IMR-90 (cell line): ENCODE results near the gene HEATR5A. TPM values are rescaled to one million over a fixed set of nuclear protein-coding genes. Genes with fewer than 3 reads are reported as not detected.

Experiments
- ATAC-seq: fragments of 200-7000 bp; cut with Tn5 transposase; 2 replicates; pipeline ENCODE4 v1.9.1; 2020; ENCODE audit warnings: low read depth, mild to moderate bottlenecking, moderate library complexity
- BruUV-seq: library from RNA; stranded (reverse); fragments of 400-500 nt; replicated peaks from 2 replicates; lab custom pipeline; 2021; lab: Mats Ljungman, UMichigan
- CTCF ChIA-PET: fragments of 300-600 bp; formaldehyde crosslinking; extraction: SDS; loops from one replicate; lab custom pipeline; 2021; ENCODE audit warnings: antibody characterized with exemption; lab: Yijun Ruan, JAX
- POLR2A ChIA-PET: fragments of 300-600 bp; sonication (Branson Sonifier 250); formaldehyde crosslinking; loops from one replicate; lab custom pipeline; 2022; ENCODE audit warnings: antibody characterized with exemption; ENCODE audit not compliant: unreplicated experiment; lab: Charles Lee
- DNase-seq: peaks from one replicate; pipeline ENCODE4 v3.0.0; 2013
- H2AFZ ChIP-seq: replicated peaks from 2 replicates; pipeline ENCODE3; 2013; ENCODE audit warnings: low read length, mild to moderate bottlenecking; ENCODE audit not compliant: poor library complexity
- H2AK5ac ChIP-seq: 2 replicates; pipeline ENCODE4 v1.6.1; 2013; ENCODE audit warnings: low read depth, low read length, inconsistent platforms
- H2AK9ac ChIP-seq: replicated peaks from 2 replicates; pipeline ENCODE3; 2013; ENCODE audit warnings: mild to moderate bottlenecking, low read depth, low read length, moderate library complexity; ENCODE audit not compliant: poor library complexity
- H2BK120ac ChIP-seq: 2 replicates; pipeline ENCODE4 v1.6.1; 2013; ENCODE audit warnings: low read depth, low read length, inconsistent platforms
- H2BK15ac ChIP-seq: 3 replicates; pipeline ENCODE4 v1.6.1; 2013; ENCODE audit warnings: low read depth, low read length, inconsistent platforms
- H2BK20ac ChIP-seq: 2 replicates; pipeline ENCODE4 v1.6.1; 2013; ENCODE audit warnings: low read depth, mild to moderate bottlenecking, inconsistent platforms, low read length, moderate library complexity
- H2BK5ac ChIP-seq: 2 replicates; pipeline ENCODE4 v1.6.1; 2013; ENCODE audit warnings: mild to moderate bottlenecking, low read depth, low read length, inconsistent platforms; ENCODE audit not compliant: poor library complexity, severe bottlenecking
- H3K14ac ChIP-seq: replicated peaks from 2 replicates; pipeline ENCODE4 v1.6.1; 2013; ENCODE audit warnings: low read depth, low read length, inconsistent platforms
- H3K18ac ChIP-seq: 2 replicates; pipeline ENCODE4 v1.6.1; 2013; ENCODE audit warnings: low read depth, low read length, control low read depth
- H3K23ac ChIP-seq: 2 replicates; pipeline ENCODE4 v1.6.1; 2013; ENCODE audit warnings: low read depth, low read length, inconsistent platforms
- H3K27ac ChIP-seq: 2 replicates; pipeline ENCODE4 v1.5.1; 2013; ENCODE audit warnings: mild to moderate bottlenecking, control low read depth, low read length; ENCODE audit not compliant: insufficient read depth
- H3K27me3 ChIP-seq: 2 replicates; pipeline ENCODE4 v1.6.1; 2013; ENCODE audit warnings: low read length; ENCODE audit not compliant: control insufficient read depth, insufficient read depth
- H3K36me3 ChIP-seq: 2 replicates; pipeline ENCODE4 v1.6.1; 2013; ENCODE audit warnings: low read length, mixed read lengths; ENCODE audit not compliant: control insufficient read depth, insufficient read depth
- H3K4ac ChIP-seq: 2 replicates; pipeline ENCODE4 v1.6.1; 2013; ENCODE audit warnings: low read depth, low read length, inconsistent platforms
- H3K4me1 ChIP-seq: 2 replicates; pipeline ENCODE4 v1.6.1; 2013; ENCODE audit warnings: low read length, mixed read lengths; ENCODE audit not compliant: control insufficient read depth, insufficient read depth
- H3K4me2 ChIP-seq: 2 replicates; pipeline ENCODE4 v1.6.1; 2013; ENCODE audit warnings: low read depth, mild to moderate bottlenecking, control low read depth, low read length, moderate library complexity
- H3K4me3 ChIP-seq: 2 replicates; pipeline ENCODE4 v1.5.1; 2013; ENCODE audit warnings: low read depth, mild to moderate bottlenecking, control low read depth, low read length, moderate library complexity; ENCODE audit not compliant: insufficient read depth
- H3K56ac ChIP-seq: 2 replicates; pipeline ENCODE4 v1.6.1; 2013; ENCODE audit warnings: low read length, inconsistent platforms; ENCODE audit not compliant: insufficient read depth; ENCODE audit errors: extremely low read depth
- H3K79me1 ChIP-seq, 2 experiments: 2 replicates each; pipeline ENCODE4 v1.6.1; 2013; ENCODE audit warnings: low read length in 2 of 2, inconsistent platforms in 1 of 2, low read depth in 1 of 2
- H3K9ac ChIP-seq: 2 replicates; pipeline ENCODE4 v1.6.1; 2013; ENCODE audit warnings: low read depth, low read length, control low read depth
- H3K9me1 ChIP-seq: 2 replicates; pipeline ENCODE4 v1.6.1; 2013; ENCODE audit warnings: low read length, inconsistent platforms; ENCODE audit not compliant: insufficient read depth
- H3K9me3 ChIP-seq: 2 replicates; pipeline ENCODE4 v1.6.1; 2013; ENCODE audit warnings: low read length; ENCODE audit not compliant: control insufficient read depth, insufficient read depth
- H4K20me1 ChIP-seq: 2 replicates; pipeline ENCODE4 v1.6.1; 2013; ENCODE audit warnings: low read length, inconsistent platforms; ENCODE audit not compliant: insufficient read depth
- H4K5ac ChIP-seq: 2 replicates; pipeline ENCODE4 v1.6.1; 2013; ENCODE audit warnings: mild to moderate bottlenecking, low read depth, low read length, control low read depth
- H4K8ac ChIP-seq, 2 experiments: 2 replicates each; pipeline ENCODE4 v1.6.1; 2013; ENCODE audit warnings: low read depth in 2 of 2, low read length in 2 of 2, control low read depth in 1 of 2, inconsistent platforms in 1 of 2
- H4K91ac ChIP-seq: 2 replicates; pipeline ENCODE4 v1.6.1; 2013; ENCODE audit warnings: low read depth, low read length, inconsistent platforms; ENCODE audit not compliant: insufficient read depth
- BHLHE40 ChIP-seq: fragments of 150-350 bp; IDR thresholded peaks from 2 replicates; pipeline ENCODE4 v1.6.1; 2016; ENCODE audit warnings: mild to moderate bottlenecking, low read depth, low read length
- CEBPB ChIP-seq: IDR thresholded peaks from 2 replicates; pipeline ENCODE4 v1.6.1; 2012; ENCODE audit warnings: low read depth, low read length, improper control_type of control experiment
- FOS ChIP-seq: fragments of 150-350 bp; IDR thresholded peaks from 2 replicates; pipeline ENCODE4 v1.6.1; 2016; ENCODE audit warnings: low read depth, low read length
- MXI1 ChIP-seq: IDR thresholded peaks from 2 replicates; pipeline ENCODE4 v1.6.1; 2012; ENCODE audit warnings: low read depth, mild to moderate bottlenecking, low read length, moderate library complexity, borderline replicate concordance
- POLR2A ChIP-seq: IDR thresholded peaks from 2 replicates; pipeline ENCODE4 v1.6.1; 2012; ENCODE audit warnings: mild to moderate bottlenecking, low read depth, low read length
- RCOR1 ChIP-seq: IDR thresholded peaks from 2 replicates; pipeline ENCODE4 v1.6.1; 2012; ENCODE audit warnings: mild to moderate bottlenecking, low read length, improper control_type of control experiment; ENCODE audit not compliant: insufficient replicate concordance
- RFX5 ChIP-seq: IDR thresholded peaks from 2 replicates; pipeline ENCODE4 v1.8.0; 2012; ENCODE audit warnings: low read depth, mild to moderate bottlenecking, low read length, moderate library complexity
- SMC3 ChIP-seq: fragments of 150-350 bp; IDR thresholded peaks from 2 replicates; pipeline ENCODE4 v1.6.1; 2016; ENCODE audit warnings: low read depth, mild to moderate bottlenecking, antibody characterized with exemption, low read length, moderate library complexity
- WGBS, 2 experiments: methylation state at CpG; one replicate each; pipeline versions ENCODE4 v1.1.5 to v1.1.7; 2013; ENCODE audit warnings: missing lambda C conversion rate in 2 of 2; ENCODE audit not compliant: insufficient read length in 1 of 2; ENCODE audit errors: extremely low coverage in 2 of 2; 5-methylcytosine and 5-hydroxymethylcytosine counted together
- dilution Hi-C: fragments of 300-500 bp; cut with HindIII; formaldehyde crosslinking; loops from one replicate; pipeline ENCODE4 v1.14.3; 2018; ENCODE audit warnings: low sequenced_read_pairs; ENCODE audit not compliant: unreplicated experiment
- in situ Hi-C: fragments of 300-500 bp; cut with MboI; formaldehyde crosslinking; loops from 3 replicates; pipeline ENCODE4 v1.14.3; 2019; ENCODE audit warnings: low sequenced_read_pairs, inconsistent platforms, mixed read lengths
- intact Hi-C: fragments of 100-400 bp; cut with micrococcal nuclease; formaldehyde crosslinking; loops from 2 replicates; pipeline ENCODE4 v1.10.0; 2022
- polyA plus RNA-seq, 3 experiments: library from polyadenylated mRNA; depleted of rRNA; stranded (reverse); fragments of >200 nt; gene quantifications; 2 replicates each; pipeline ENCODE4 v1.2.3, GENCODE V29; 2012; ENCODE audit warnings: low replicate concordance in 1 of 3
- total RNA-seq: library from RNA; depleted of rRNA; stranded (reverse); fragments of >200 nt; gene quantifications from 2 replicates; pipeline ENCODE4 v1.2.3, GENCODE V29; 2012
- TF ChIP-seq, protein P1 (sequence below): fragments of 150-350 bp; IDR thresholded peaks from 2 replicates; pipeline ENCODE4 v1.6.1; 2017; ENCODE audit warnings: mild to moderate bottlenecking, antibody characterized with exemption, low read length, low read depth
- TF ChIP-seq, protein P2 (sequence below): fragments of 150-350 bp; IDR thresholded peaks from 2 replicates; pipeline ENCODE4 v1.6.1; 2016; ENCODE audit warnings: low read depth, mild to moderate bottlenecking, low read length, moderate library complexity, borderline replicate concordance

Gene HEATR5A
- total and polyA plus RNA-seq, 2 of the 4 experiments (the other 2 are of a cell fraction) = 14.0 to 48.9 TPM

DNA sequence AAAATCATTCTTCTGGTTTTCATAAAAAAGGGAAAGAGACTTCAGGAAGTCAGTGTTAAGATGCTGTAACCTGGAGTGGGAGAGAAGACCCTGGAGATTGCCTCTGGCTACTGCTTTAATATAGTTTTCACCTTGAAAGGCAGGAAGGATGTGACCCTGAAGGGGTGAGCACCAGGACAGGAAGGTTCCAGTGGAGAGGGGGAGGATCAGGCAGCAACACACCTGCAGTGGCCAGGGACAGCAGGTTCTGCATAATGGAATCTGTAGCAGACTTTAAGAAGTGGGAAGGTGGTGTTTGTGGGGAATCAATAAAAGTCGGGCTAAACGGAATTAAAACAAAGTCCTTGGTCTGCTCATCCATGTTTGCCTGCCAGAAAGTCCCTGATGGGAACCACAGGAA, 6.3 kb upstream of the HEATR5A start:
- ATAC-seq = no peak
- Histone ChIP-seq H2AK9ac (no peak overlapping the region), H4K20me1 (no peaks in the 10 kb centered on the region), H3K18ac (no peak overlapping the region), H3K9me1 (no peaks in the 10 kb centered on the region), H2BK5ac (no peak overlapping the region), H3K27ac (no peak overlapping the region), H3K79me1 (no peaks in the 10 kb centered on the region), H3K9ac (no peak overlapping the region), H2AFZ (no peak overlapping the region), H3K56ac (no peak overlapping the region), H3K4me3 (no peak overlapping the region), H2BK15ac (no peak overlapping the region), H3K14ac (no peak overlapping the region), H3K9me3 (no peaks in the 10 kb centered on the region), H3K4ac (no peak overlapping the region), H3K4me1 (no peaks in the 10 kb centered on the region), H3K27me3 (no peaks in the 10 kb centered on the region), H4K8ac (no peak overlapping the region), H4K5ac (no peak overlapping the region), H2BK20ac (no peak overlapping the region), H4K91ac (no peak overlapping the region), H2AK5ac (no peak overlapping the region), H3K4me2 (no peak overlapping the region), H3K36me3 (peaks cover 1% of the 10 kb centered on the region; the same call in 1 of the 2 replicates), H3K23ac (no peak overlapping the region), H2BK120ac (no peak overlapping the region)
- CTCF ChIA-PET = interaction anchor here (0.8 kb wide), 1 partner anchor 15 kb away, joined by 3 read pairs; no protein-coding TSS in a partner anchor
- TF ChIP-seq BHLHE40 (no peak), RCOR1 (no peak), MXI1 (no peak), FOS (no peak), CEBPB (no peak), RFX5 (no peak), POLR2A (no peak), SMC3 (no peak)
- TF ChIP-seq, protein P1, sequence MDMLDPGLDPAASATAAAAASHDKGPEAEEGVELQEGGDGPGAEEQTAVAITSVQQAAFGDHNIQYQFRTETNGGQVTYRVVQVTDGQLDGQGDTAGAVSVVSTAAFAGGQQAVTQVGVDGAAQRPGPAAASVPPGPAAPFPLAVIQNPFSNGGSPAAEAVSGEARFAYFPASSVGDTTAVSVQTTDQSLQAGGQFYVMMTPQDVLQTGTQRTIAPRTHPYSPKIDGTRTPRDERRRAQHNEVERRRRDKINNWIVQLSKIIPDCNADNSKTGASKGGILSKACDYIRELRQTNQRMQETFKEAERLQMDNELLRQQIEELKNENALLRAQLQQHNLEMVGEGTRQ = no peak
- TF ChIP-seq, protein P2, sequence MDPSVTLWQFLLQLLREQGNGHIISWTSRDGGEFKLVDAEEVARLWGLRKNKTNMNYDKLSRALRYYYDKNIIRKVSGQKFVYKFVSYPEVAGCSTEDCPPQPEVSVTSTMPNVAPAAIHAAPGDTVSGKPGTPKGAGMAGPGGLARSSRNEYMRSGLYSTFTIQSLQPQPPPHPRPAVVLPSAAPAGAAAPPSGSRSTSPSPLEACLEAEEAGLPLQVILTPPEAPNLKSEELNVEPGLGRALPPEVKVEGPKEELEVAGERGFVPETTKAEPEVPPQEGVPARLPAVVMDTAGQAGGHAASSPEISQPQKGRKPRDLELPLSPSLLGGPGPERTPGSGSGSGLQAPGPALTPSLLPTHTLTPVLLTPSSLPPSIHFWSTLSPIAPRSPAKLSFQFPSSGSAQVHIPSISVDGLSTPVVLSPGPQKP = no peak
- no peak for DNase-seq
- no TSS peak for BruUV-seq
- POLR2A ChIA-PET = no interaction called here
- intact Hi-C loops (no loop called here), dilution Hi-C loops (no loop called here), in situ Hi-C loops (no loop called here)
- no CpG with 5 or more reads among the region's 2 CpGs for WGBS, 2 experiments
